Fibroblast of lung (primary cell): Measurements from ENCODE around the gene ARHGEF7. TPM values are rescaled to one million over a fixed set of nuclear protein-coding genes. Genes with fewer than 3 reads are reported as not detected.
A peak's percentile ranks its signal among the peaks of the same experiment; 100 is the strongest.
"Not testable (repeated sequence)": the region's sequence is repeated elsewhere in the genome, so short reads cannot be mapped to it uniquely, and the experiment has no call there.

Source experiments
- DNase-seq, 2 donors: peaks; one replicate each; pipeline versions ENCODE4 v3.0.0 to v3.0.0-alpha.2; 2010; ENCODE audit warnings: low read depth in 2 of 2
- H2AFZ ChIP-seq: 2 replicates; pipeline ENCODE4 v1.5.1; 2012; ENCODE audit warnings: low read length, control low read depth, inconsistent platforms
- H3K27ac ChIP-seq: 2 replicates; pipeline ENCODE4 v1.5.1; 2011; ENCODE audit warnings: low read length, control low read depth; ENCODE audit not compliant: insufficient read depth
- H3K27me3 ChIP-seq: 2 replicates; pipeline ENCODE4 v1.5.1; 2011; ENCODE audit warnings: mild to moderate bottlenecking, low read length; ENCODE audit not compliant: control insufficient read depth, insufficient read depth
- H3K36me3 ChIP-seq: 2 replicates; pipeline ENCODE4 v1.5.1; 2011; ENCODE audit warnings: low read length; ENCODE audit not compliant: control insufficient read depth, insufficient read depth
- H3K4me1 ChIP-seq: 2 replicates; pipeline ENCODE4 v1.5.1; 2011; ENCODE audit warnings: low read length; ENCODE audit not compliant: control insufficient read depth, insufficient read depth; ENCODE audit errors: extremely low read depth
- H3K4me2 ChIP-seq: 2 replicates; pipeline ENCODE4 v1.5.1; 2011; ENCODE audit warnings: low read length, control low read depth; ENCODE audit not compliant: insufficient read depth; ENCODE audit errors: extremely low read depth
- H3K4me3 ChIP-seq, 4 experiments: fragments of 200-600 bp in 1 of 4; sonication (generic) in 1 of 4; replicated peaks in 1 of 4; 2 replicates each; pipeline ENCODE4 v1.5.1; 2011 to 2016; ENCODE audit warnings: low read length in 4 of 4, low read depth in 3 of 4, mild to moderate bottlenecking in 3 of 4, control low read depth in 2 of 4, inconsistent platforms in 1 of 4, mixed read lengths in 1 of 4; ENCODE audit not compliant: insufficient read depth in 1 of 4; ENCODE audit errors: control extremely low read depth in 1 of 4
- H3K79me2 ChIP-seq: 2 replicates; pipeline ENCODE4 v1.5.1; 2012; ENCODE audit warnings: mild to moderate bottlenecking, low read length, inconsistent platforms; ENCODE audit not compliant: control insufficient read depth, insufficient read depth
- H3K9ac ChIP-seq: 2 replicates; pipeline ENCODE4 v1.5.1; 2011; ENCODE audit warnings: mild to moderate bottlenecking, low read length, control low read depth; ENCODE audit not compliant: insufficient read depth
- H3K9me3 ChIP-seq: 2 replicates; pipeline ENCODE4 v1.5.1; 2012; ENCODE audit warnings: low read depth, low read length; ENCODE audit not compliant: control insufficient read depth, insufficient read depth
- H4K20me1 ChIP-seq: 2 replicates; pipeline ENCODE4 v1.5.1; 2011; ENCODE audit warnings: low read length; ENCODE audit not compliant: control insufficient read depth, insufficient read depth; ENCODE audit errors: extremely low read depth
- polyA plus RNA-seq, 2 donors: library from polyadenylated mRNA; depleted of rRNA in 1 of 2; stranded (reverse) in 1 of 2; unstranded in 1 of 2; fragments of >200 nt; gene quantifications; 2 replicates each; pipeline ENCODE4 v1.2.1, GENCODE V29; 2011 to 2012; ENCODE audit warnings: missing spikeins in 1 of 2
- total RNA-seq: library from RNA; depleted of rRNA; stranded (reverse); fragments of >200 nt; gene quantifications from 2 replicates; pipeline ENCODE4 v1.2.1, GENCODE V29; 2014

ARHGEF7 gene
- total and polyA plus RNA-seq, 2 donors (not counting 1 experiment from before 2014, with no cell fraction given), result 29.1 to 42.8 TPM

GRCh38 chr13:111189516-111189915, 74.4 kb downstream of the ARHGEF7 start:
- not testable (repeated sequence) for DNase-seq, H3K4me2 ChIP-seq, H3K27me3 ChIP-seq, H3K9ac ChIP-seq, H4K20me1 ChIP-seq, H3K4me3 ChIP-seq, H3K9me3 ChIP-seq, H3K36me3 ChIP-seq, H2AFZ ChIP-seq, H3K27ac ChIP-seq
- peaks cover 19% of the 10 kb centered on the region for H3K4me1 ChIP-seq
- H3K79me2 ChIP-seq, result peaks cover 59% of the 10 kb centered on the region

- H3K79me2 ChIP-seq, result peaks cover 31% of the 10 kb centered on the region
- not testable (repeated sequence) for H4K20me1 ChIP-seq, DNase-seq, H3K9me3 ChIP-seq, H3K36me3 ChIP-seq, H3K9ac ChIP-seq, H3K4me2 ChIP-seq, H3K27me3 ChIP-seq, H3K27ac ChIP-seq, H2AFZ ChIP-seq, H3K4me3 ChIP-seq, H3K4me1 ChIP-seq
Observed at GRCh38 chr13:111193223-111193622, 78.1 kb downstream of the ARHGEF7 start.

- not testable (repeated sequence) for H3K36me3 ChIP-seq, H3K4me1 ChIP-seq, H3K4me3 ChIP-seq, H2AFZ ChIP-seq, H4K20me1 ChIP-seq, H3K9me3 ChIP-seq, H3K9ac ChIP-seq, H3K27me3 ChIP-seq, H3K4me2 ChIP-seq
- H3K79me2 ChIP-seq, result peaks cover 32% of the 10 kb centered on the region
- peak; percentile 50 to 92 for DNase-seq
- peak overlapping the region; percentile 53 for H3K27ac ChIP-seq
Observed at GRCh38 chr13:111194651-111195050, 79.5 kb downstream of the ARHGEF7 start.

GRCh38 chr13:111198732-111199378, 83.7 kb downstream of the ARHGEF7 start:
- H3K9me3 ChIP-seq, H3K9ac ChIP-seq, H3K4me3 ChIP-seq, H3K36me3 ChIP-seq, H3K27me3 ChIP-seq, H4K20me1 ChIP-seq, H2AFZ ChIP-seq, H3K4me2 ChIP-seq, H3K27ac ChIP-seq, DNase-seq: not testable (repeated sequence)
- H3K79me2 ChIP-seq, result peaks cover 43% of the 10 kb centered on the region
- H3K4me1 ChIP-seq, result peaks cover 13% of the 10 kb centered on the region
